Measurements from ENCODE around the gene PGAP1. TPM values are rescaled to one million over a fixed set of nuclear protein-coding genes. Genes with fewer than 3 reads are reported as not detected.

PGAP1 gene
- total RNA-seq, 1 experiment from 2014 or later = 7.4 TPM

DNA sequence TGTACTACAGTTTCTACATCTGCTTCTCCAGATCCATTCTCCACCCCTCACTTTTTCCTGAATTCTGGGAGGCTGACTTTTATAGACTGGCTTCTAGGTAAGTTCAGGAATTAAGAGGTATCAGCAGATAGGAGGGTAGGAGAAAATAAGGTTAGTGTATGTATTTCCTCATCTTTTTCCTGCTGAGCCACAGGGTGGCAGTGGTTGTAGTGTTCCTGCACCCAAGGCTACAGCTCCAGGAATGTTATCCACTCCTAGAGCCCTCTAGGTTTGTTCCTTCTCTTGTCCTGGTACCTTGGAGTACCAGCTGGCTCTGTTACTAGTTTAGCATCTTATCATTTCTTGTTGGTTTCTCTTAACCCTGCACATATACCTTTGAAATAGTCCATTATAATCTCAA is 76.6 kb downstream of the PGAP1 start:
- DNase-seq (ENCODE audit: unreplicated experiment) = peak; percentile 39
- Mint-ChIP-seq H3K27me3 (ENCODE audit: insufficient read depth, unreplicated experiment) (no peaks in the 10 kb centered on the region), H3K27ac (ENCODE audit: low read depth, unreplicated experiment) (no peak overlapping the region), H3K4me3 (ENCODE audit: unreplicated experiment) (no peak overlapping the region), H3K4me1 (ENCODE audit: insufficient read depth, unreplicated experiment) (peaks cover 6% of the 10 kb centered on the region), H3K36me3 (ENCODE audit: insufficient read depth, unreplicated experiment) (peaks cover 16% of the 10 kb centered on the region), H3K9me3 (ENCODE audit: unreplicated experiment) (no peaks in the 10 kb centered on the region)
- intact Hi-C loops (cut with micrococcal nuclease) = loop anchor here (1.0 to 10.0 kb wide), 7 partner anchors 77 to 927 kb away; partner anchors contain the start of gene PGAP1
- ChIA-PET POLR2A (no interaction called here), CTCF (interaction anchor here (0.8 to 1.8 kb wide), 3 partner anchors 161 to 300 kb away, joined by 3 to 4 read pairs (median 4); no protein-coding TSS in a partner anchor)
- TF ChIP-seq, protein P1, sequence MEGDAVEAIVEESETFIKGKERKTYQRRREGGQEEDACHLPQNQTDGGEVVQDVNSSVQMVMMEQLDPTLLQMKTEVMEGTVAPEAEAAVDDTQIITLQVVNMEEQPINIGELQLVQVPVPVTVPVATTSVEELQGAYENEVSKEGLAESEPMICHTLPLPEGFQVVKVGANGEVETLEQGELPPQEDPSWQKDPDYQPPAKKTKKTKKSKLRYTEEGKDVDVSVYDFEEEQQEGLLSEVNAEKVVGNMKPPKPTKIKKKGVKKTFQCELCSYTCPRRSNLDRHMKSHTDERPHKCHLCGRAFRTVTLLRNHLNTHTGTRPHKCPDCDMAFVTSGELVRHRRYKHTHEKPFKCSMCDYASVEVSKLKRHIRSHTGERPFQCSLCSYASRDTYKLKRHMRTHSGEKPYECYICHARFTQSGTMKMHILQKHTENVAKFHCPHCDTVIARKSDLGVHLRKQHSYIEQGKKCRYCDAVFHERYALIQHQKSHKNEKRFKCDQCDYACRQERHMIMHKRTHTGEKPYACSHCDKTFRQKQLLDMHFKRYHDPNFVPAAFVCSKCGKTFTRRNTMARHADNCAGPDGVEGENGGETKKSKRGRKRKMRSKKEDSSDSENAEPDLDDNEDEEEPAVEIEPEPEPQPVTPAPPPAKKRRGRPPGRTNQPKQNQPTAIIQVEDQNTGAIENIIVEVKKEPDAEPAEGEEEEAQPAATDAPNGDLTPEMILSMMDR (IDR thresholded peaks at IDR 0.05; ENCODE audit: unreplicated experiment) = peak; percentile 34
- BruUV-seq (replicated peaks) = no TSS peak

DNA sequence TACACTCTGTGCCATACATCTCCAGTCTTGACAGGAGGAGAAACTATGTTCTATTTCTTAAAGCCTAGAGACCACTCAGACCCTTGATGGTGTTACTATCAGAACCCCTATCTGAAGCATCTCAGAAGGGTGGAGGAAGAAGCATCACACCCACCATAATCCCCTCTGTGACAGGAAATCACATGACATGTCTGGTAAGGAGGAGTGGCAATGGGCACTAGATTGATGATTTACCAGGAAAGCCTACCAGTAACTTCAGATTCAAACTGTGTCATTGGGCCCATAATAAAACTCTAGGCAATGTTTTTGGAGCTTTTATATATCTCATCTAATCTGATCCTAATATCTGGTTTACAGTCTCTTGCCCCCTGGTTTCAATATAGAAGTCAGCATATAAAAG is 80.2 kb downstream of the PGAP1 start:
- no peak for DNase-seq (ENCODE audit: unreplicated experiment)

DNA sequence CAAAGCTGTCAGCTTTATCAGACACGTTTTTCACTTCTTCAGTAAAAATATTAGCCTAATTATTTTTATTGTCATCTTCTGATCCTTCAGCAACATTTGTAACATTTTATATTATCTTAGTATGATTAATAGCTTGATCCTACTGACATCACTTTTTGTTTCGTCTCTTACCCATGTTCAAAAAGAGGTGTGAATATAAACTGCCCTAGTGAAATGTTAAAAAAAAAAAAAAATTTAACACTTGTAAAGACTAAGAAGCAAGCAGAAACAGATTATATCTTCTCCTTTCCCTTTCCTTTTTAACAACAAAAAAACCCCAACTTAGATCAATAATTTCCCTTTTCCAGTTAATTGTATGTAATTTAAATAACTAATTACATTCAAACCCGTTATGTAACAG is 81.1 kb downstream of the PGAP1 start:
- POLR2A ChIA-PET = interaction anchor here (0.6 kb wide), 1 partner anchor 613 kb away, joined by 3 read pairs; no protein-coding TSS in a partner anchor
- Mint-ChIP-seq H3K4me3 (ENCODE audit: unreplicated experiment) (no peak overlapping the region), H3K9me3 (ENCODE audit: unreplicated experiment) (no peaks in the 10 kb centered on the region), H3K27ac (ENCODE audit: low read depth, unreplicated experiment) (no peak overlapping the region), H3K36me3 (ENCODE audit: insufficient read depth, unreplicated experiment) (peaks cover 24% of the 10 kb centered on the region), H3K27me3 (ENCODE audit: insufficient read depth, unreplicated experiment) (no peaks in the 10 kb centered on the region), H3K4me1 (ENCODE audit: insufficient read depth, unreplicated experiment) (no peaks in the 10 kb centered on the region)
- TF ChIP-seq, protein P1 (IDR thresholded peaks at IDR 0.05; ENCODE audit: unreplicated experiment) = no peak
- no peak for DNase-seq (ENCODE audit: unreplicated experiment)
- no TSS peak for BruUV-seq (replicated peaks)
- CTCF ChIA-PET = interaction anchor here (0.6 kb wide), 2 partner anchors 198 to 206 kb away, joined by 3 read pairs; no protein-coding TSS in a partner anchor
- intact Hi-C loops (cut with micrococcal nuclease) = no loop called here

More for the DNA sequence above, 80.2 kb downstream of the PGAP1 start:
- no peaks in the 10 kb centered on the region for H3K9me3 Mint-ChIP-seq (ENCODE audit: unreplicated experiment)
- H3K27me3 Mint-ChIP-seq (ENCODE audit: insufficient read depth, unreplicated experiment) = no peaks in the 10 kb centered on the region
- TF ChIP-seq, protein P1 (IDR thresholded peaks at IDR 0.05; ENCODE audit: unreplicated experiment) = no peak
- ChIA-PET CTCF (interaction anchor here (0.5 to 0.6 kb wide), 3 partner anchors 52 to 392 kb away, joined by 3 to 4 read pairs (median 4); no protein-coding TSS in a partner anchor), POLR2A (no interaction called here)
- no TSS peak for BruUV-seq (replicated peaks)
- no peak overlapping the region for H3K4me3 Mint-ChIP-seq (ENCODE audit: unreplicated experiment)
- intact Hi-C loops (cut with micrococcal nuclease) = no loop called here
- H3K4me1 Mint-ChIP-seq (ENCODE audit: insufficient read depth, unreplicated experiment) = no peaks in the 10 kb centered on the region
- no peak overlapping the region for H3K27ac Mint-ChIP-seq (ENCODE audit: low read depth, unreplicated experiment)
- peaks cover 18% of the 10 kb centered on the region for H3K36me3 Mint-ChIP-seq (ENCODE audit: insufficient read depth, unreplicated experiment)

DNA sequence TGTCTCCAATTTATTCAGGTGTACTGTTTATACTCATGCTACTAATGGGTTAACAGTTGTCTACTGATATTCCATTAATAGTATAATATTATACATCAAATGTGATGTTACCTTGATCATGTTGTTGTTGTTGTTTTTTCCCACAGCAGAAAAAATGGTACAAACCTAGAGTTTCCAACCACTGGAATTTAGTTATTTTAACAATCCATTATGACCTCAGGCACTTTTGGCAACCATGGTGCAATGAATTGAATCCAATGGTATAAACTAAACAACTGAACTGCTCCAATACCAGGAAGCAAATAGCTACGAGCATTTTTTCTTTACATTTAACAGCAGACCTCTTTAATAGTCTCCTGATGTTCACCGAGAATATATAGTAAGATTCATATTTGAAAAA is 86.3 kb downstream of the PGAP1 start:
- Mint-ChIP-seq H3K36me3 (ENCODE audit: insufficient read depth, unreplicated experiment) (peaks cover 8% of the 10 kb centered on the region), H3K27me3 (ENCODE audit: insufficient read depth, unreplicated experiment) (no peaks in the 10 kb centered on the region), H3K27ac (ENCODE audit: low read depth, unreplicated experiment) (no peak overlapping the region), H3K9me3 (ENCODE audit: unreplicated experiment) (no peaks in the 10 kb centered on the region), H3K4me1 (ENCODE audit: insufficient read depth, unreplicated experiment) (no peaks in the 10 kb centered on the region), H3K4me3 (ENCODE audit: unreplicated experiment) (no peak overlapping the region)
- TF ChIP-seq, protein P1 (IDR thresholded peaks at IDR 0.05; ENCODE audit: unreplicated experiment) = no peak
- DNase-seq (ENCODE audit: unreplicated experiment) = no peak
- CTCF ChIA-PET = interaction anchor here (0.6 to 0.7 kb wide), 3 partner anchors 68 to 1256 kb away, joined by 3 to 5 read pairs (median 3); no protein-coding TSS in a partner anchor
- POLR2A ChIA-PET = no interaction called here
- intact Hi-C loops (cut with micrococcal nuclease) = no loop called here
- no TSS peak for BruUV-seq (replicated peaks)

Data from MCF 10A (cell line).